ENCODE results near the gene DNAJC30.

The DNAJC30 gene

DNA sequence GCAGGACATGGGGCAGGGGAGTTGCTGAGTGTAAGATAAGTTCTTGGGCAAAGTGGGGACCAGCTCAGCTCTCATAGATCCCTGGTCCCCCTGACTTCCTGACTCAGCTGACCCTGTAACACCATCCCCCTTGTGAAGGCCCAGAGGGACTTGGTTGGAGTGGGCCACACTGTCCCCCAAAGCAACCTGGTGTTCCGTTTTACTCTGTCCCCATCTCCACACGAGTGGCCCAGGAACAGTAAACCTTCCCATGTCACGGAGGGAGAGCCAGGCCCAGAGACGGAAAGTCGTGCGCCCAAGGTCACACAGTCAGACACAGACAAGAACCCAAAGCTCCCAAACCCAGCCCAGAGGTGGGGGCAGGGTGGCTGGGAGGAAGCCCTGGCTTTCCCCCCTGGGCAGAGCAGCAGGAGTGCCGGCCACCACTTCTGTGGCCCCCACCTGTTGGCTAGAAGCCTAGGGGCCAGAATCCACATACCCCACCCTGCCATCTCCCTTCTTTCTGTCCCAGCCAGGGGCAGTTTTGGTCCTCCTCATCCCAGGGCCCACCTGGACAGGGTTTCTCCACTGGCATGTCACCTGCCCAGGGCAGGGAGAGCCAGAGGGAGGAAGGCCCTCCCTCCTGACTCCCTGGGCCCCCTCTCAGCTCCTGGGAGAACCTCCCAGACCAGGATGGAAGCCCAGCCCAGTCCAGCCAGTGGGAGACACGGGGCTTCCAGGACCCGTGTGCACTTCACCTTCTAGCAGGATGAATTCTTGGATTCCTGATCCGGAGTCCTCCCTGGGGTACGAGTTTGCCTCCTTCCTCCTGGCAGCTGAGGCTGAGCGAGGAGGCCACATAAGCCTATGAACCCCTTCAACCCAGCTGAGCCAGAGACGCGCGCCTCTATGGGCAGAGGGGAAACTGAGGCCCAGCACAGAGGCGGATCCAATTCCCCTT, 36.2 kb downstream of the DNAJC30 start:
- no peak for DNase-seq

DNA sequence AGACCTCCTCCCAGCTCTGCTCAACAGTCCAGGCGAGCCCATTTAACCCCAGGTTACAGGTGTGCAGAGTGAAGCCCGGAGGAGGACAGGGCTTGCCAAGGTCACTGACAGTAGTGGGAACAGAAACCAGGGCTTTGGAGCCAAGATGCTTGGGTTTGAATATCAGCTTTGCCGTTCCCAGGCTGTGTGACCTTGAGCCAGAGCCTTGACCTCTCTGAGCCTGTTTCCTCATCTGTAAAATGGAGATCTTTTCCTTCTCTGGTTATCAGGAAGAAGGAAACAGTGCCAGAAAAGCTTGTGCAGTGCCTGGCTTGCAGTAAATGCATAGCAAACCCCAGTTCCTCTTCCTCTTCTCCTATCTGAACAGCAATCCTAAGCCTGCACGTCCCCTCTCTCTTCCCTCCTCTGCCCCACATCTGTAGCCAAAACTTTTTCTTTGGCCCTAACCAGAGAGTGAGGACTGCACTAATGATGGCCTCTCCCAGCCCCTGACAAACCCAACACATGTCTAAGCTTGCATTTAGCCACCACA, 37.5 kb downstream of the DNAJC30 start:
- no peak for DNase-seq

DNA sequence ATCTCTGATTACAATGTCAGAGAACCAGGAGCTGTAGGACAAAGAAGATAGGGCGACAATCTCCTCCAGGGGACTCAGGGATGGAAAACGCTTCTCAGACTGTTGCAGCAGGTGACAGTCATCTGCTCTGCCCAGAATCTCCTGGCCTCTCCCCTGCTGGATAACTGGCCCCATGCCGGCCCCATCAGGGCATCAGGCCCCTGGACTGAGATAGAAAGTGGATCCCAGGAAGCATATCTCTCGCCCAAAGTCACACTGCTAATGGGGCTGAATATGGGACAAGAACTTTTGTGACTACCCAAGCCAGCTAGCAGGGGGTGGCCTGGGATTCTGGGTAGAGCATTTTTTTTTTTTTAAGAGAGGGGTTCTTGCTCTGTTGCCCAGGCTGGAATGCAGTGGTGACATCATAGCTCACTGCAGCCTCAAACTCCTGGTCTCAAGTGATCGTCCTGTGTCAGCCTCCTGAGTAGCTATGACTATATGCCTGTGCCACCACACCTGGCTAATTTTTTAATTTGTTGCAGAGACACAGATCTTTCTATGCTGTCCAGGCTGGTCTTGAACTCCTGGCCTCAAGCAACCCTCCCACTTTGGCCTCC, 38.5 kb downstream of the DNAJC30 start:
- DNase-seq, result no peak

DNA sequence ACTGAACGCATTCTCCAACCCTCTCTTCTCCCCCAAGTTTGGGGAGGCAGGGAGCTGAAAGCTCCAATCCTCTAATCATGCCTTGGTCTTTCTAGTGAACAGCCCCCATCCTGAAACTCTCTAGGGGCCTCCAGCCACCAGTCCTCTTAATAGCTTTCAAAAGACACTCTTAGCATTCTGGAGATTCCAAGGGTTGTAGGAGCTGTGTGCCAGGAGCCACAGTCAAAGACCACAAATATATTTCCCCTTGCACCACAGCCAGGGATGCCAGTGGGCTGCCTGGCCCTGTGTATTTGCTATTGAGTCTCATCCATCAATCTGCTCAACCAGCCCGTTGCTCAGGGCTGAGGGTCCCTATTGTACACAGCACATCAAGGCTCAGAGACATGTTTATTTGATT, 40.4 kb downstream of the DNAJC30 start:
- DNase-seq, result no peak

DNA sequence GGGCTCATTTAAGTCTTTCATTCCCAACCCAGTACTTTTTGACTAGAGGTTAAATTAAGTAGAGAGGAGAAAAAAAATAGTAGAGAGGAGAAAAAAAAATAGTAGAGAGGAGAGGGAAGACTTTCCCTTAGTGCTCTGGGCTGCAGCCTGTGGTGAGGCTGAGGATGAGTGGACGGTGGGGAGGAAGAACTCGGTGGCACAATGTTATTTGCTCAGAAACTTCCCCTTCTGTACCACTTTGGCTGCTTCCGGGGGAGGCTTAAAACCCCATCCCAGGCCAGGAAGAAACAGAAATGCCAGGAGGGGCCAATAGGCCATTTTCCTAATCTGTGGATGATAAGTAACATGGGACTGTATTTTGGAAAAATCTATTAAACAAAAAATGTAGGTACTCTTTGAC, 44.3 kb downstream of the DNAJC30 start:
- DNase-seq, result no peak

DNA sequence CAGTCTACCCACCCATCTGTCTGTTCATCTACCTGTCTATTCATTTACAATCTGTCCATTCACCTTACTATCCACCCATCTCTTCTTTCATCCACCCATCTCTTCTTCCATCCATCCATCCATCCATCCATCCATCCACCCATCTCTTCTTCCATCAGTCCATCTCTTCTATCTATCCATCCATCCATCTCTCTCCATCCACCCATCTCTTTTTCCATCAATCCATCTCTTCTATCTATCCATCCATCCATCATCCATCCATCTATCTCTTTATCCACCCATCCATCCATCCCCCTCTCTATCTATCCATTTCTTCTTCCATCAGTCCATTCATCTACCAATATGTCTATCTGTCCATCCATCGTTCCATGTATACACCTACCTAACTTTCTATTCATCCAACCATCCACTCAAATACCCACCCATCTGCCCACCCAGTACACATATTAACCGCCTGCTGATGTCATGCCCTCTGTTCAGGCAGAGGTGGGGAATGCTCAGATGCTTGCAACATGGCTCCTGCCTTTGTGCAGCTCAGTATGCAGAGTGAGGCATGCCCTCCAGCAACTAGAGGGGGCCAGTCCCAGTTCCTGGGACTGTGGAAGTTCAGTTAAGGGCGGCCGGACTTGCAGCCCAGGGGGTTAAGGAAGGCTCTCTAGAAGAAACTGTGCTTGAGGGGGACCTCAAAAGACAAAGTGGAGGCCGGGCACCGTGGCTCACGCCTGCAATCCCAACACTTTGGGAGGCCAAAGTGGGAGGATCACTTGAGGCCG, 47.6 kb downstream of the DNAJC30 start:
- no peak for DNase-seq

DNA sequence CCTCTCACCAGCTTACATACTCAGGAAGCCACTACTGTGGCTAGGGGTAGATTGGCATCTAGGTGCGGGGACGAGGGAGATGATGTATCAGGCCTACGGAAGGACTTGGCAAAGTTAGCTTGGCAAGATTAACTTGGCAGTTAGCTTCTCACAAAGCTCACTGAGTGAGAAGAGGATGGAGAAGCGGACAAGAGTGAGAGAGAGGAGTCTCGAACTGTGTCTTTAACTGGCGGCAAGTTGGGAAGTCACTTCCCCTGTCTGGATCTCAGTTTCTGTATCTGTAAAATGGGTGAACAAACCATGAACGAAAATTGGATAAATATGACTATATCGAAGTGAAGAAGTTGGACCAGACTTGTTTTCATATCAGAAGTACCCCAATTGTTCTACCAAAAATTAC, 49.4 kb downstream of the DNAJC30 start:
- DNase-seq, result no peak

DNA sequence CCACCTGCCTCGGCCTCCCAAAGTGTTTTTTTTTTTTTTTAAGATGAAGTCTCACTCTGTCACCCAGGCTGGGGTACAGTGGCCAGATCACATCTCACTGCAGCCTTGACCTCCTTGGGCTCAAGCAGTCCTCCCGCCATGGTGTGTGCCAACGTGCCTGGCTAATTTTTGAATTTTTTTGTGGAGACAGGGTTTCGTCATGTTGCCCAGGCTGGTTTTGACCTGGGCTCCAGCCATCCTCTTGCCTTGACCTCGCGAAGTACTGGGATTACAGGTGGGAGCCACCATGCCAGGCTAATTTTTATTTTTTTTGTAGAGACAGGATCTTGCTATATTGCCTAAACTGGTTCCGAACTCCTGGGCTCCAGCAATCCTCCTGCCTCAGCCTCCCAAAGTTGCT, 49.9 kb downstream of the DNAJC30 start:
- no peak for DNase-seq

DNA sequence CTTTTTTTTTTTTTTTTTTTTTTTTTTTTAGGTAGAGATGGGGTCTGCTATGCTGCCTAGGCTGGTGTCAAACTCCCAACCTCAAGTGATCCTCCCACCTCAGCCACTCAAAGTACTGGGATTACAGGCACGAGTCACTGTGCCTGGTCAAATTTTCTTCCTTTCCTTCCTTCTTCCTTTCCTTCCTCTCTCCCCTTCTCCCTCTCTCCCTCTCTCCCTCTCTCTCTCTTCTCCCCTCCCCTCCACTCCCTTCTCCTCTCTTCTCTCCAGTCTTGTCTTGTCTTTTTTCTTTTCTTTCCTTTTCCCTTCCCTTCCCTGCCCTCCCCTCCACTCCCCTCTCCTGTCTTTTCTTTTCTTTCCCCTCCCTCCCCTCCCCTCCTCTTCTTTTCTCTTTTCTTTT, 51.7 kb downstream of the DNAJC30 start:
- DNase-seq, result no peak

Data from stimulated activated naive CD4-positive, alpha-beta T cell treated with Interleukin-2 at 50 U/mL for 16 hours (primary cell).